Measurements from ENCODE around the gene COL11A1. TPM values are rescaled to one million over a fixed set of nuclear protein-coding genes. Genes with fewer than 3 reads are reported as not detected.
"Not testable (repeated sequence)": the region's sequence is repeated elsewhere in the genome, so short reads cannot be mapped to it uniquely, and the experiment has no call there.

Gene COL11A1
- total RNA-seq, 1 donor: not detected

DNA sequence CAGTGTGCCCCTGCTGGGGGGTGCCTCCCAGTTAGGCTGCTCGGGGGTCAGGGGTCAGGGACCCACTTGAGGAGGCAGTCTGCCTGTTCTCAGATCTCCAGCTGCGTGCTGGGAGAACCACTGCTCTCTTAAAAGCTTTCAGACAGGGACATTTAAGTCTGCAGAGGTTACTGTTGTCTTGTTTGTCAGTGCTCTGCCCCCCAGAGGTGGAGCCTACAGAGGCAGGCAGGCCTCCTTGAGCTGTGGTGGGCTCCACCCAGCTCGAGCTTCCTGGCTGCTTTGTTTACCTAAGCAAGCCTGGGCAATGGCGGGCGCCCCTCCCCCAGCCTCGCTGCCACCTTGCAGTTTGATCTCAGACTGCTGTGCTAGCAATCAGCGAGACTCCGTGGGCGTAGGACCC lies 175.0 kb downstream of the COL11A1 start:
- not testable (repeated sequence) for DNase-seq (ENCODE audit: low read depth in 2 of 3, low spot score in 2 of 3)

- DNase-seq (ENCODE audit: low read depth in 2 of 3, low spot score in 2 of 3): no peak
These were observed 188.7 kb downstream of the COL11A1 start for GRCh38 chr1:102919659-102920058.

- DNase-seq (ENCODE audit: low read depth in 2 of 3, low spot score in 2 of 3): no peak
These were observed 206.3 kb downstream of the COL11A1 start for GRCh38 chr1:102901996-102902395.

GRCh38 chr1:102899935-102900334 lies 208.4 kb downstream of the COL11A1 start:
- no peak for DNase-seq (ENCODE audit: low read depth in 2 of 3, low spot score in 2 of 3)

- no peak for DNase-seq (ENCODE audit: low read depth in 2 of 3, low spot score in 2 of 3)
These were observed 210.8 kb downstream of the COL11A1 start for GRCh38 chr1:102897557-102897956.

GRCh38 chr1:102896771-102897170 lies 211.6 kb downstream of the COL11A1 start:
- no peak for DNase-seq (ENCODE audit: low read depth in 2 of 3, low spot score in 2 of 3)

GRCh38 chr1:102896286-102896685 lies 212.0 kb downstream of the COL11A1 start:
- no peak for DNase-seq (ENCODE audit: low read depth in 2 of 3, low spot score in 2 of 3)

DNA sequence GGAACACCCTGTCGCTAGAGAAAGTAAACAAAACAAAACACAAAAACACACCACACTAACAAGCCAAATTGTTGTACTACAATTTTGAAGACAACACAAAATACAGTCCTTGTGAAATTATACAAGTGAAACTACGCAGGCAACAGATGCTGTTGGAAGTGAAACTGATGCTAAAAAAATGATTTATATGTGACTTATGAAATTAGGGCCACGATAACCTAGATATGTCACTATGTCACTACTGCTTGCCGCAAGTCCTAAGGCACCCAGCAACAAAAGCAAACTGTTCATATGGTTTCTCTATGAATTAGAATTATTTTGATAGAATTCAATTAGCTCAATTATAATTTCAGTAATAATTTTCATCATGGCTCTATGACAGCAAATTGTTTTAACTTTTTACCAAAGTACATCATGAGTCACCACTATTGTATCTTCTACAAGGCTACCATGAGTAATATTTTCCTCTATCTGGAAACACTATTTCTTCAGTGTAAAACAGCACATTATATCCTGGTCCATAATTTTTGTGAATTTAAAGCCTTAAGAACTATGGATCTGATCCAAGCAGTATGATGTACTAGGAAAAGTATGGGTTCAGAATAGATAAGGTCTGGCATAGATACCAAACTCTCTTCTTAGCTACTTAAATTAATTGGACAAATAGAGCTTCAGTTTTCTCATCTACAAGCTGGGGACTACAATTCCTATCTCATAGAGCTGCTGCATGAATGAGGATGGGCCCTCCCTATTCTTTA lies 216.3 kb downstream of the COL11A1 start:
- no peak for DNase-seq (ENCODE audit: low read depth in 2 of 3, low spot score in 2 of 3)

DNA sequence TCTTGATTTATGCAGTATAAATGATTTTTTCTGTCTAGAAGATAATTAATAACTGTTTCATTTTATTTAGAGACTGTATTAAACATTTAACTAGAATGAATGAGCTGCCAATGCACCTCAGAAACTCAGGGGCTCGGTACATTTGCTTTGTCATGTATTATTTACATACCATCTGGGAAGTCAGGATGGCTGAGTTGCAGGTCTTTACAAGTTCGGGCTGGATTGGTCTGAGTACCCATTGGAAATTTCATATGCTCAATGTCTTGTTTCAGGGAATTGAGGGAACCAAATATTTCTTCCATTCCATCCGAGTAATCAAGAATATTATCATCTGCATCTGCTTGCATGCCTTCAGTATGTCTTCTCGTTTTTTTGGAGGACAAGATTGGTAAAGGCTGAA lies 221.7 kb downstream of the COL11A1 start:
- no peak for DNase-seq (ENCODE audit: low read depth in 2 of 3, low spot score in 2 of 3)

DNA sequence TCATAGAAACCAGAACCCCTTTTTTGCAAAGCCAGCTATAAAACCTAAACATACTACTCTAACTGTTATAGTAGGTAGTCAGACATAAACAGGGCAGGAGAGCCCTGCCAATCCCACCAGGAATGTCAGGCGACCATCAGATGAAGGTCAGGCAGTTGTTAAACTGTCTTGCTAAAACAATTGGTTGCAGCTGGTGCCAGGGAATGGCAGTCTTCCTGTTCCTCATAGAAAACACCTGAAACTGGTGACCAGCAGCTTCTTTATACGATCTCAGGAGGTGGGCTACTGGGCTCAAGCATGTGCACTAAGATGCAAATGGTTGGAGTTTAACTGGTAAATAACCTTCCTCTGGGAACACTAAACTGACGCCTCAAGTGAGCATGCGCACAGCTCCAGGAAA lies 224.1 kb downstream of the COL11A1 start:
- no peak for DNase-seq (ENCODE audit: low read depth in 2 of 3, low spot score in 2 of 3)

GRCh38 chr1:102879439-102879993 lies 228.8 kb downstream of the COL11A1 start:
- no peak for DNase-seq (ENCODE audit: low read depth in 2 of 3, low spot score in 2 of 3)

DNA sequence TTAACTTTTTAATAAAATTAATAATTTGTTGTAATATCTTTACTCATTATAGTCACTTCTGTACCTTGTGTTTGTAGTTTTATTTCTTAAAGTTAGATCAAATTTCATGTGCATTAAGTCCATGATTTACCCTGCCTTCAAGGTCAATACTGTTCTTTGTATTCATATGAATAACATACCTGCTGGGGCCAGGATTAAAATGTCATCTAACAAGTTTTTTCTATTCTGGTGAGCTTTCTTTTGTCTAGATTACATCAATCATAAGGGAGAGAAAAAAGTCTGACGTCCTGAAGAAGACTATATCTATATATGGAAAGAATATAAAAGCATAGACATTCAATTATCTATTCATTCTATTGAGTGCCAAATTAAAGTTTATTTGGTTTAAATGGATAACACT lies 232.6 kb downstream of the COL11A1 start:
- no peak for DNase-seq (ENCODE audit: low read depth in 2 of 3, low spot score in 2 of 3)

- no peak for DNase-seq (ENCODE audit: low read depth in 2 of 3, low spot score in 2 of 3)
These were observed 235.8 kb downstream of the COL11A1 start for GRCh38 chr1:102872526-102872925.

GRCh38 chr1:102872097-102872496 lies 236.2 kb downstream of the COL11A1 start:
- no peak for DNase-seq (ENCODE audit: low read depth in 2 of 3, low spot score in 2 of 3)

DNA sequence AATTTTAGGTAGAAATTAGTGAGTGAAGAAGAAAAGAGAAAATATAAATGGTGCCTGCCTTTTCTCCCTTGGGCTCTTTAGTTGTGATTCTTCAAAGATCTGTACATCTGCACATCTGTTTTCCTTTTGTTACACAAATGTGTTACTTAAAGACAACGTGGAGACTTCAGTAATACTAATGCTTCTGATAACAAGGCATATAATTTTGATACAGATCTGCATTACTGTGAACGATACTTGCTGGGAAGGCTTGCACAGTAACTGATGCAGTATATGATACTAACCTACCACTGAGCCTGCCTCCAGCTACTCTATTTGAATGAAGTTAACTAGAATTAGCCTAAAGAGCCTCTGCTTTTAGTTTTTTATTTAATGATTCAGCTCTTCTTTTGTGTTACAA lies 244.6 kb downstream of the COL11A1 start:
- no peak for DNase-seq (ENCODE audit: low read depth in 2 of 3, low spot score in 2 of 3)

- no peak for DNase-seq (ENCODE audit: low read depth in 2 of 3, low spot score in 2 of 3)
These were observed 247.1 kb downstream of the COL11A1 start for GRCh38 chr1:102861247-102861646.

GRCh38 chr1:102858695-102859094 lies 249.6 kb downstream of the COL11A1 start:
- DNase-seq (ENCODE audit: low read depth in 2 of 3, low spot score in 2 of 3): no peak

DNA sequence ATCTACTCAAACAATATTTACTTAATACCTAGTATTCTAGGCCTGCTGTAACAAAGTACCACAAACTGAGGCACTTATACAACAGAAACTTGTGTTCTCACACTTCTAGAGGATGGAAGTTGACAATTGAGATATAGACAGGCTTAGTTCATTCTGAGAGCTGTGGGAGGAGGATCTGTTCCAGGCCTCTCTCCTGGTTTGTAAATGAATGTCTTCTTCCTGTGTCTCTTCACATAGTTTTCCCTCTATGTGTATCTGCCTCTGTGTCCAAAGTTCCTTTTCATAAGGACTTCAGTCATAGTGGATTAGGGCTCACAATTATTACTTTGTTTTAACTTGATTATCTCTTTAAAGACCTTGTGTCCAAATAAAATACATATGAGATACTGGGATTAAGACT lies 251.1 kb downstream of the COL11A1 start:
- DNase-seq (ENCODE audit: low read depth in 2 of 3, low spot score in 2 of 3): no peak

GRCh38 chr1:102853701-102854187 lies 254.6 kb downstream of the COL11A1 start:
- DNase-seq (ENCODE audit: low read depth in 2 of 3, low spot score in 2 of 3): no peak

GRCh38 chr1:102853136-102853535 lies 255.2 kb downstream of the COL11A1 start:
- DNase-seq (ENCODE audit: low read depth in 2 of 3, low spot score in 2 of 3): no peak

- no peak for DNase-seq (ENCODE audit: low read depth in 2 of 3, low spot score in 2 of 3)
These were observed 255.7 kb downstream of the COL11A1 start for GRCh38 chr1:102852613-102853012.

DNA sequence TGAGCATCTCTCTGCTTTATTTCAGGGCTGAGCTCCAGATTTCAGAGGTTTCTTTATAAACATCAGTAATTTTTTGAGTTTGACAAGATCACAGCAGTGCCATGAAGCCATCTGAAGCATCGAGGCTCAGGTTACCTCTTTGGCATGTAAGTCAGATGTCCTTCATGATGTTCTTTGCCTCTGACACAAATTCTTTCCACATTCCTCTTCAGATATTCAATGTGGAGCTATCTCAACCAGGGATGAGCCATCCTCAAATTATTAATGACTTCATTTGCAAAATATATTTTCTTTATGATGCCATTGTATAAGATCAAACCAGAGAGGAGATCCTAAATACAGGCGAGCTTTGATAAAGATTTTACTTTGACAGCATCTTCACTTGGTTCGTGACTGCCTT lies 256.7 kb downstream of the COL11A1 start:
- no peak for DNase-seq (ENCODE audit: low read depth in 2 of 3, low spot score in 2 of 3)
